Measurements from ENCODE around the gene BSG.

The BSG gene

GRCh38 chr19:585551-586110, 13.2 kb downstream of the BSG start:
- no peaks in the 10 kb centered on the region for H3K9me3 ChIP-seq (ENCODE audit: insufficient read depth, low read length)
- no peak overlapping the region for H3K27ac ChIP-seq (ENCODE audit: low read length)
- H3K36me3 ChIP-seq (replicated peaks; ENCODE audit: low read depth, low read length) = peaks cover 17% of the 10 kb centered on the region
- no peak overlapping the region for H3K4me3 ChIP-seq (ENCODE audit: low read length)
- H3K4me1 ChIP-seq (ENCODE audit: low read length) = no peaks in the 10 kb centered on the region
- H2AFZ ChIP-seq (ENCODE audit: low read depth, low read length) = no peak overlapping the region
- H3K27me3 ChIP-seq (ENCODE audit: low read depth, low read length) = no peaks in the 10 kb centered on the region
- H3K4me2 ChIP-seq (ENCODE audit: low read length) = no peak overlapping the region
- H3K9ac ChIP-seq (ENCODE audit: low read length) = no peak overlapping the region
- TF ChIP-seq EZH2phosphoT487 (IDR thresholded peaks at IDR 0.05; ENCODE audit: low read depth) = no peak
- no peak for TF ChIP-seq CTCF (IDR thresholded peaks at IDR 0.05; ENCODE audit: low read depth, low read length)
- no peaks in the 10 kb centered on the region for H3K79me2 ChIP-seq (ENCODE audit: low read length)
- peaks cover 16% of the 10 kb centered on the region for H4K20me1 ChIP-seq (ENCODE audit: insufficient read depth, low read length)

GRCh38 chr19:588093-588740, 15.8 kb downstream of the BSG start:
- Histone ChIP-seq H3K36me3 (replicated peaks; ENCODE audit: low read depth, low read length) (peaks cover 4% of the 10 kb centered on the region), H3K4me3 (ENCODE audit: low read length) (no peak overlapping the region), H3K4me1 (ENCODE audit: low read length) (no peaks in the 10 kb centered on the region), H3K9ac (ENCODE audit: low read length) (no peak overlapping the region), H3K27me3 (ENCODE audit: low read depth, low read length) (no peaks in the 10 kb centered on the region), H3K27ac (ENCODE audit: low read length) (no peak overlapping the region), H2AFZ (ENCODE audit: low read depth, low read length) (no peak overlapping the region), H4K20me1 (ENCODE audit: insufficient read depth, low read length) (peaks cover 16% of the 10 kb centered on the region), H3K9me3 (ENCODE audit: insufficient read depth, low read length) (no peaks in the 10 kb centered on the region), H3K79me2 (ENCODE audit: low read length) (no peaks in the 10 kb centered on the region), H3K4me2 (ENCODE audit: low read length) (0 out of 2 replicates have a peak overlapping the region, but pooled peaks have one; percentile 10)
- no peak for TF ChIP-seq EZH2phosphoT487 (IDR thresholded peaks at IDR 0.05; ENCODE audit: low read depth)
- TF ChIP-seq CTCF (IDR thresholded peaks at IDR 0.05; ENCODE audit: low read depth, low read length) = peak; percentile 21; the same call in 1 of the 2 replicates

GRCh38 chr19:588741-589692, 16.6 kb downstream of the BSG start:
- no peak overlapping the region for H2AFZ ChIP-seq (ENCODE audit: low read depth, low read length)
- H3K4me1 ChIP-seq (ENCODE audit: low read length) = no peaks in the 10 kb centered on the region
- H3K27ac ChIP-seq (ENCODE audit: low read length) = no peak overlapping the region
- H3K9me3 ChIP-seq (ENCODE audit: insufficient read depth, low read length) = no peaks in the 10 kb centered on the region
- H3K79me2 ChIP-seq (ENCODE audit: low read length) = no peaks in the 10 kb centered on the region
- no peak overlapping the region for H3K4me2 ChIP-seq (ENCODE audit: low read length)
- no peak overlapping the region for H3K9ac ChIP-seq (ENCODE audit: low read length)
- H3K36me3 ChIP-seq (replicated peaks; ENCODE audit: low read depth, low read length) = no peaks in the 10 kb centered on the region
- no peak overlapping the region for H3K4me3 ChIP-seq (ENCODE audit: low read length)
- H4K20me1 ChIP-seq (ENCODE audit: insufficient read depth, low read length) = peaks cover 9% of the 10 kb centered on the region
- H3K27me3 ChIP-seq (ENCODE audit: low read depth, low read length) = no peaks in the 10 kb centered on the region
- TF ChIP-seq EZH2phosphoT487 (IDR thresholded peaks at IDR 0.05; ENCODE audit: low read depth) (no peak), CTCF (IDR thresholded peaks at IDR 0.05; ENCODE audit: low read depth, low read length) (no peak)

Measured in OCI-LY3 (cell line).